GM19239 (cell line): Measurements from ENCODE around the gene TANC1.

Source experiments
- DNase-seq: peaks from one replicate; pipeline ENCODE4 v3.0.0; 2011; ENCODE audit warnings: low spot score; ENCODE audit not compliant: insufficient read length
- FAIRE-seq: peaks from 2 replicates; lab custom pipeline; 2011; peaks lifted over from hg19 to GRCh38; lab: Jason Lieb, UNC

Gene TANC1

DNA sequence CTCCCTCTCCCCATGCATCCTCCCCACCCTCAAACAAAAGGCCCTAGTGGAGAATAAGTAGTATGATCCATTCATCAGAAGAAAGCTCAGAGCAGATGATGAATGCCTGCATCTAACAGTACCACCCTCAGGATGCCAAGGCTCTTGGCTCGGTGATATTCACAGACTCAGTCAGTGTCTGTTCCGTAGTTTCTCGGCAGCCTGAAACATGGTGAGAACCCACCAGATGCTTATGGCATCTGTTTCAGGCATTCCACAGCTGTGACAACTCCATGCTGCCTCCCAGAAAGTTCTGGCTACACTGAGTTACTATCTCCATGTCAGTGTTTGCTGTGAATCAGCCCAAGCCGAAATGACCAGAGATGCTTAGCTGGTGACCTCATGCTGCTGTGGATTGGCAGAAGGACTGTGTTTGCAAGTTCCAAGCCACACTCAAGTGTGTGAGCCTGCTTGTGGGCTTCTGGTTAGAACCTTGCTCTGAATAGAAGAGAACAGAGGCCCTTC lies 234.2 kb downstream of the TANC1 start:
- DNase-seq, result no peak
- no peak for FAIRE-seq

GRCh38 chr2:159204381-159205144 lies 236.1 kb downstream of the TANC1 start:
- FAIRE-seq, result no peak

DNA sequence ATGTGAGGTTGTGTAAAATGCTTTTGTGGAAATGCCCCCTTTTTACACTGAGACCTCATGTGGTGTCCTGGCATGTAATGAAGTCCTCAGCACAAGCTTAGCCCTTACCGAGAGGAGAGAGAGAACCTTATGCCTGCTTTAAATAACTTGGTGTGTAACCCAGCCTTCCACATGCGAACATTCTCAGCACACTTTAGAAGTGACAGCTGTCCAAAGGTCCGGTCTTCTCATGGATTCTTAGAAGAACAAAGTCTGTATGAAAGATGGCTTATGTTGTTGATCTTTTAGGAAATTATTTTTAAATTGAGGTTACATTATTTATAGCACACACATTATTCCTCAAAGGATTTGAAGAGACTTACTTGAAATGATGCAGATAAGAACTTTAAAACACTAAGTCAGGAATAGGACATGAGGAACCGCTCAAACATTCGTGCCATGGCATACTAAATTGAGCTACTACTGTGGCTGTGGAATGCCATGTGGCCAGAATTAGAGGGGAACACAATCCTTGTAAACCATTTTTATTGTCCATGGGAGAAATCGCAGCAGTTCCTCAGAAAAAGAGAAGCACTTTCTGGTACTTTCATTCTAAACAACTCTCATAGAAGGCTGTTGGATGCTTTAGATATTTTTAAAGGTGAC lies 238.4 kb downstream of the TANC1 start:
- DNase-seq (no peak), FAIRE-seq (no peak)

More at GRCh38 chr2:159204381-159205144, 236.1 kb downstream of the TANC1 start:
- no peak for DNase-seq

GRCh38 chr2:159208438-159208837 lies 240.0 kb downstream of the TANC1 start:
- FAIRE-seq (no peak), DNase-seq (no peak)

DNA sequence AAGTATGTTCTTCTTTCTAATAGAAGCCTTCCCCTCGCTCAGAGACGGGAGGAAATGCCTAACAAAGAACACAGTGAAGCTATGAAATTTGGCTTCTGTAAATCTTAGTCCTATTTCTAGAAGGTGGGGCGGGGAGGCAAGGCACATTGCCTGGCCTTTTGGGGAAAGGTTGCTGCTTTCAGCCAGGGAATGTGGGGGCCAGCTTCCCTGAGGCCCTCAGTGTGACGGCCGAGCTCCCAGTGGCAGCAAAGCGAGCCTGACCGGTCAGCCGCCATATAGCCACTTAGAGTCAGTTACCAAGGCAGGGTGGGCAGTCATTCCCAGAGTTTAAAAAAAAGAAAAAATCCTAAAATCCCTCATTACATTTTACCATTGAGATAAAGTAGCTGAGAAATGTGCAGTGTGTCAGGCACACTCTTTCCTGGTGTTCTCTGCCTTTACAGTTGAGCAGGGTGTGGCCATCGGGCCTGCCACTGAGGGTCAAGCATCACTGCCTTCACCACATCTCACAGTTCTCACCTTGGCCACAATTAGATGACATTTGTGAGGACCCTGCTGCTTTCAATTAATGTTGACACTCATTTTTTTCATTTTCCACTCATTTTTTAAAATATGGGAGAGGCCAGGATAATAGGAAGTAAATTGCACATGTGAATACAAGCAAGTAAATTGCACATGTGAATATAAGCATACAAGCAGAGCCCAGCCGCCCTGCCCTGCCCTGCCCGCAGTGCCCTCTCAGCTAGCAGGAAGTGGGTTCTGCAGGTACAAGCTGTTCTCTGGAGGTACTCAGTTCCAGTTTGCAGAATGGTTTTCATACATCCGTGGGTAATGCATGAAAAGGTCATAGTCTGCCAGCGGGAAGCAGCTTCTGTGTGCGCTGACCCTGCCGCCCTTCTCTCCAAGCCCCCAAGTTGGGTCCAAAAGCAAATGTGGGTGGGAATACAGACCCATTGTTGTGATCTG lies 241.2 kb downstream of the TANC1 start:
- no peak for DNase-seq
- no peak for FAIRE-seq

- DNase-seq, result no peak
- FAIRE-seq, result no peak
Measured at GRCh38 chr2:159211447-159212396, 243.3 kb downstream of the TANC1 start.

DNA sequence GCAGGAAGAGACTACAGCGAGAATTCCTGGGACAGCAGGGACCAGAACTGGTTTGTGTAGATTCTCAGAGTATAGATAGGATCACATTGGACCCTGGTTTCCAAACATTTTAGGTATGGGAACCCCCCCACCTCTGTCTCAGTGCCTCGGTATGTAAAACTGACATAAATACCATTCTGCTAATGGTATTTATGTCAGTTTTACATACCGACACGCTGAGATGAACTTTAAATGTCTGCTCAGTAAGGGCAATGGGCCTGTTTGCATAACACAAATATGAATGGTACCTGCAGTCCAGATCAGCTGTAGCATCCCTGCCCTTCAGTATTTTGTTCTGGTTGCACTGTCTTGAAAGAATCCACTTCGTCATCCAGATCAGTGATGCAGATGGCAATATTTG lies 244.9 kb downstream of the TANC1 start:
- no peak for FAIRE-seq
- no peak for DNase-seq

DNA sequence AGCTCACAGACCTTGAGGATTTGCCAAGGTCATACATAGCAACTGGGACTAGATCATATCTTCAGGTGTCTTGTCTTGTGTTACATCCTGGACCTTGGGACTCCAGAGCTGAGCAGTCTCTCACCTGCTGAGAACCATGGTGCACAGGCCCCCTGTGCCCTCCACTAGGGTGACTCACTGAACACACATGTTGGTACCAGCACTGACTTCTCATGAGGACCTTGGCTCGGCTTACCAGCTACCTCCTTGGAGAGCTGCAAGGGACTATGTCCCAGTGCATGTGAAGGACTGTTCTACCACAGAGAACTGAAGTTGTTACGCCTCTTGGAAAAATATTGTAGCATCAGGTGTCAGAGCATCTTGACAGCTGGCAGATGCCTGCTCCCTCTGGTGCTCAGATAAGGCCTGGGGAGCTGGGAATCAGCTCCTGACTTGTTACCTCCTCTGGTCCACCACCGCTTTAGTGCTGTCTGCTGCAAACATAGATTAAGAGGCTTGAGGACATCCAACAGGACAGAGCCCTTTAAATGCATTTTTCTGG lies 246.0 kb downstream of the TANC1 start:
- DNase-seq, result no peak
- FAIRE-seq, result no peak

GRCh38 chr2:159215116-159215515 lies 246.7 kb downstream of the TANC1 start:
- no peak for FAIRE-seq
- DNase-seq, result no peak

- FAIRE-seq (no peak), DNase-seq (no peak)
Measured at GRCh38 chr2:159217676-159218075, 249.2 kb downstream of the TANC1 start.

DNA sequence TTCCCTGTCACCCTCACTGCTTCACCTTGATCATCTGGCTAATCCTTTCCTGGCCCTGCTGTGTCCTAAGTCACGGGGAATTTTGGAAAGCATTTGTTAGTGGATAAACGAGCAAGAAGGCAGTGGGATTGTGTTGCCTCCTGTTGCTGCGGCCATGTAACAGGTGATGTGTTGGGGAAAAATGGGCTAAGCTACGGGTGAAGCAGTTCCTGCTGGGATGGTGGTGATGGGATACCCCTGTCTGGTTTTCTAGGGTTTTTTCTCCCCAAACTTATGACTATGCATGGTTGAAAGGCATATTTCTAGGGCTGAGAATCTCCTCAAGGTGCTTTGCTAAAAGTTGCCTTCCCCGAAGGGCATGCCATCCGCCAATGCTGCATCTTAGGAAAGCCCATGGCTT lies 249.9 kb downstream of the TANC1 start:
- FAIRE-seq (no peak), DNase-seq (no peak)

GRCh38 chr2:159219394-159219998 lies 251.1 kb downstream of the TANC1 start:
- no peak for FAIRE-seq
- no peak for DNase-seq

- DNase-seq, result no peak
- no peak for FAIRE-seq
Measured at GRCh38 chr2:159224061-159224813, 255.8 kb downstream of the TANC1 start.

GRCh38 chr2:159225025-159226016 lies 256.9 kb downstream of the TANC1 start:
- DNase-seq (no peak), FAIRE-seq (no peak)

DNA sequence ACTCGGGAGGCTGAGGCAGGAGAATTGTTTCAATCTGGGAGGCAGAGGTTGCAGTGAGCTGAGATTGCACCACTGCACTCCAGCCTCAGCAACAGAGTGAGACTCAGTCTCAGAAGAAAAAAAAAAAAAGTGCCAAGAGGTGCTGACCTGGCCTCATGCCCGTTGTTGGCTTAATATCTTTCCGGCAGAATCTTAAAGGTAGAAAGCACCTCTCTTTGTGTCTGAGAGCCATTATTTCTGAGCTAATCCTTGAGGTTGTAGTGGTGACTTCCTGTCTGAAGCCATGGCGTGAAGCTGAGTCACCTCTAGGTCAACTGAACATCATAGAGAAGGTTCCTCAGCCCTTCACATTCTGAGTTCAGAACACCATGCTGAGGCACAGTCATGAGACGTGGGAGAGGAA lies 257.6 kb downstream of the TANC1 start:
- no peak for DNase-seq
- no peak for FAIRE-seq

GRCh38 chr2:159226608-159227385 lies 258.4 kb downstream of the TANC1 start:
- no peak for DNase-seq
- no peak for FAIRE-seq
